OCI-LY1 (cell line): ENCODE data around the gene C22orf39.

Experiments
- EZH2 ChIP-seq: fragments of 200-600 bp; sonication (generic), shearing (Covaris generic); IDR thresholded peaks from 2 replicates; pipeline ENCODE4 v1.8.0; 2017; ENCODE audit warnings: borderline replicate concordance, mixed run types, mild to moderate bottlenecking, antibody characterized with exemption, low read length, moderate library complexity, mixed read lengths
- TF ChIP-seq, protein P1 (sequence below): fragments of 200-600 bp; sonication (generic), shearing (Covaris generic); IDR thresholded peaks from 2 replicates; pipeline ENCODE4 v1.5.1; 2017; ENCODE audit warnings: mild to moderate bottlenecking, antibody characterized with exemption, low read length, moderate library complexity, mixed read lengths

DNA sequence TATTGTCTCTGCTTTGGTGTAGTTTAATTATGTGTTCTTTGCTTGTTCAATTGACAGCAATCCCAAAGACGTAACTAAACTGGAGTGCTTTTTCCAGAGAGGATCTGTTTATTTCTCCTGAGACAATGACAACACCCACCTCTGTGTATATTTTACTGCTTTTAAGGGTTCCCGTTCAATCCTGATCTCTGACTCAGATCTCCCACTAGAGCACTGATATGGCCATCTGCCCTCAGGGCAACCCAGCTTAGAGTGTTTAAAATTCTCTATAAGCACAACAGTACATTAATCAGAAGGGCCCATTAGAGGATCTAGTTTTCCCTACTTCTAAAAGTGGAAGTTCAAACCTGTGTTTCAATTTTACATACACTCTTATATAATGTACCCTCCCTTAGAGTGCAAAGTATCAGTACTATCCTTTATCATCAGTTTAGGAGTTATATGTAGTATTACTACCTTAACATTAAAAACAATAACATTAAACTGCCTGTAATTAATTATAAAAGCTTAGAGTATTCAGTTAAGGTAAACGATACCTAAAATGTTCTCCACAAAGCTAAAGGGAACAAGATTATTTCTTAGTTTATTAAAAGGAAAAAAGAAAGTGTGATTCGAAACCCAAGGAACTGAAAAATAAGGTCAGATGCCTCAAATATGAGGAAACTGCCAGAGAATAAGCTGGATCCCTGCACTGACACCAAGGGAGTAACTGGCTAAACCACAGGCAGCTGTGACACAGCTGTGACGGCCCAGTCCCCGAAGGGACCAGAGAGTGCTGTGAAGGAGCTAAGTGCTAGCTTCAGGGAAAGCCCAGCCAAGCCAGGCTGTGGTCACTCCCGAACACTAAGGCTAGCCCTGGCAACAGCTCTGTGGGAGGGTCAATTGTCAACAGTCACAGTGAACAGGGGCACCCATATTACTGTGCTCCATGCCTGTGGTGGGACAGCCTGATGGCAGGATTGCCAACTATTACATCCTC, 16.3 kb upstream of the C22orf39 start:
- TF ChIP-seq, protein P1, sequence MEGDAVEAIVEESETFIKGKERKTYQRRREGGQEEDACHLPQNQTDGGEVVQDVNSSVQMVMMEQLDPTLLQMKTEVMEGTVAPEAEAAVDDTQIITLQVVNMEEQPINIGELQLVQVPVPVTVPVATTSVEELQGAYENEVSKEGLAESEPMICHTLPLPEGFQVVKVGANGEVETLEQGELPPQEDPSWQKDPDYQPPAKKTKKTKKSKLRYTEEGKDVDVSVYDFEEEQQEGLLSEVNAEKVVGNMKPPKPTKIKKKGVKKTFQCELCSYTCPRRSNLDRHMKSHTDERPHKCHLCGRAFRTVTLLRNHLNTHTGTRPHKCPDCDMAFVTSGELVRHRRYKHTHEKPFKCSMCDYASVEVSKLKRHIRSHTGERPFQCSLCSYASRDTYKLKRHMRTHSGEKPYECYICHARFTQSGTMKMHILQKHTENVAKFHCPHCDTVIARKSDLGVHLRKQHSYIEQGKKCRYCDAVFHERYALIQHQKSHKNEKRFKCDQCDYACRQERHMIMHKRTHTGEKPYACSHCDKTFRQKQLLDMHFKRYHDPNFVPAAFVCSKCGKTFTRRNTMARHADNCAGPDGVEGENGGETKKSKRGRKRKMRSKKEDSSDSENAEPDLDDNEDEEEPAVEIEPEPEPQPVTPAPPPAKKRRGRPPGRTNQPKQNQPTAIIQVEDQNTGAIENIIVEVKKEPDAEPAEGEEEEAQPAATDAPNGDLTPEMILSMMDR: no peak
- TF ChIP-seq EZH2: no peak
